GM12878 (cell line): ENCODE measurements around the gene VAV2. TPM values are rescaled to one million over a fixed set of nuclear protein-coding genes. Genes with fewer than 3 reads are reported as not detected.

Experiments used
- ATAC-seq: fragments of 200-7000 bp; cut with Tn5 transposase; 3 replicates; pipeline ENCODE4 v1.9.1; 2020; ENCODE audit warnings: mild to moderate bottlenecking, moderate library complexity
- BruUV-seq: library from RNA; stranded (reverse); fragments of 400-500 nt; replicated peaks from 2 replicates; lab custom pipeline; 2021; lab: Mats Ljungman, UMichigan
- CTCF ChIA-PET: fragments of 300-600 bp; sonication (Branson Sonifier 250); formaldehyde crosslinking; extraction: SDS; loops from one replicate; lab custom pipeline; 2021; ENCODE audit warnings: inconsistent platforms; lab: Yijun Ruan, JAX
- POLR2A ChIA-PET: fragments of 350-600 bp; formaldehyde crosslinking; extraction: SDS; loops from one replicate; lab custom pipeline; 2021; ENCODE audit warnings: inconsistent platforms; lab: Charles Lee
- RAD21 ChIA-PET: fragments of 300-600 bp; sonication (Branson Sonifier 250); formaldehyde crosslinking; loops from one replicate; lab custom pipeline; 2023; ENCODE audit warnings: antibody characterized with exemption; ENCODE audit not compliant: unreplicated experiment; lab: Charles Lee
- SMC1A ChIA-PET: fragments of 300-600 bp; sonication (Branson Sonifier 250); formaldehyde crosslinking; loops from one replicate; lab custom pipeline; 2023; ENCODE audit not compliant: unreplicated experiment, uncharacterized antibody; lab: Charles Lee
- DNase-seq: peaks from one replicate; pipeline ENCODE4 v3.0.0-alpha.2; 2011; ENCODE audit warnings: low read depth, low spot score
- FAIRE-seq: peaks from 3 replicates; lab custom pipeline; 2011; peaks lifted over from hg19 to GRCh38; lab: Jason Lieb, UNC
- H2AFZ ChIP-seq: 2 replicates; pipeline ENCODE4 v1.6.0; 2011; ENCODE audit warnings: low read depth, low read length, control low read depth; ENCODE audit not compliant: control insufficient read depth
- H3K27ac ChIP-seq: 2 replicates; pipeline ENCODE4 v1.5.1; 2011; ENCODE audit warnings: control low read depth; ENCODE audit not compliant: control insufficient read depth, insufficient read depth
- H3K27me3 ChIP-seq, 2 experiments: replicated peaks in 1 of 2; 2 replicates each; pipeline versions ENCODE4 v1.6.0 to v1.6.1; 2011; ENCODE audit warnings: low read length in 1 of 2; ENCODE audit not compliant: control insufficient read depth in 2 of 2, insufficient read depth in 2 of 2
- H3K36me3 ChIP-seq, 2 experiments: 2 replicates each; pipeline ENCODE4 v1.5.1; 2011; ENCODE audit warnings: low read length in 1 of 2; ENCODE audit not compliant: control insufficient read depth in 2 of 2, insufficient read depth in 2 of 2
- H3K4me1 ChIP-seq: 2 replicates; pipeline ENCODE4 v1.6.1; 2011; ENCODE audit warnings: mild to moderate bottlenecking, low read length, moderate library complexity, mixed read lengths; ENCODE audit not compliant: control insufficient read depth, insufficient read depth
- H3K4me2 ChIP-seq: 2 replicates; pipeline ENCODE4 v1.6.0; 2011; ENCODE audit warnings: control low read depth; ENCODE audit not compliant: control insufficient read depth, insufficient read depth
- H3K4me3 ChIP-seq: fragments of 200-600 bp; sonication (generic); 2 replicates; pipeline ENCODE4 v1.5.1; 2016
- H3K79me2 ChIP-seq: 2 replicates; pipeline ENCODE4 v1.6.0; 2011; ENCODE audit warnings: low read length; ENCODE audit not compliant: control insufficient read depth, insufficient read depth
- H3K9ac ChIP-seq: 2 replicates; pipeline ENCODE4 v1.8.0; 2011; ENCODE audit warnings: low read length, control low read depth, mixed read lengths; ENCODE audit not compliant: control insufficient read depth, insufficient read depth
- H3K9me3 ChIP-seq: replicated peaks from 3 replicates; pipeline ENCODE4 v1.5.1; 2011; ENCODE audit warnings: mild to moderate bottlenecking, low read length; ENCODE audit not compliant: control insufficient read depth, insufficient read depth
- H4K20me1 ChIP-seq: 2 replicates; pipeline ENCODE4 v1.6.0; 2011; ENCODE audit not compliant: control insufficient read depth, insufficient read depth
- BCL11A ChIP-seq: IDR thresholded peaks from 2 replicates; pipeline ENCODE4 v1.6.1; 2011; ENCODE audit warnings: low read depth, low read length
- BRCA1 ChIP-seq: IDR thresholded peaks from 2 replicates; pipeline ENCODE4 v1.6.1; 2011; ENCODE audit warnings: low read depth, low read length, improper control_type of control experiment
- CBFB ChIP-seq: IDR thresholded peaks from 2 replicates; pipeline ENCODE4 v1.6.1; 2016; ENCODE audit warnings: antibody characterized with exemption, low read depth
- CBX3 ChIP-seq: fragments of 200-600 bp; sonication (generic); IDR thresholded peaks from 2 replicates; pipeline ENCODE4 v1.6.1; 2016; ENCODE audit warnings: low read depth, borderline replicate concordance
- EGR1 ChIP-seq, 2 experiments: IDR thresholded peaks; 1 replicate in 1 of 2; 2 replicates in 1 of 2; pipeline ENCODE4 v1.6.1; 2011 to 2012; ENCODE audit warnings: low read depth in 2 of 2, low read length in 2 of 2, borderline replicate concordance in 1 of 2, mild to moderate bottlenecking in 1 of 2, moderate library complexity in 1 of 2
- GATAD2B ChIP-seq: fragments of 450-650 bp; conservative IDR thresholded peaks from 2 replicates; pipeline ENCODE4 v1.6.1; 2017; ENCODE audit warnings: low read depth, mild to moderate bottlenecking, moderate library complexity
- PML ChIP-seq: IDR thresholded peaks from 2 replicates; pipeline ENCODE4 v1.6.1; 2012; ENCODE audit warnings: low read length, inconsistent platforms
- TBL1XR1 ChIP-seq: IDR thresholded peaks from 2 replicates; pipeline ENCODE4 v1.6.1; 2012; ENCODE audit warnings: low read depth, low read length, improper control_type of control experiment
- ZSCAN29 ChIP-seq: fragments of 450-650 bp; IDR thresholded peaks from 2 replicates; pipeline ENCODE4 v1.6.1; 2017; ENCODE audit warnings: mild to moderate bottlenecking, moderate library complexity
- WGBS: methylation state at CpG from one replicate; pipeline ENCODE4 v1.1.6; 2016; ENCODE audit warnings: low lambda C conversion rate; ENCODE audit not compliant: insufficient replicate concordance, insufficient coverage; ENCODE audit errors: missing lambda C conversion rate; 5-methylcytosine and 5-hydroxymethylcytosine counted together
- in situ Hi-C: fragments of 300-500 bp; cut with MboI; formaldehyde crosslinking; loops from 9 replicates; pipeline ENCODE4 v1.14.3; 2018; ENCODE audit warnings: mixed read lengths
- intact Hi-C: fragments of 100-400 bp; cut with micrococcal nuclease; formaldehyde crosslinking; loops from one replicate; pipeline ENCODE4 v1.14.2; 2022; ENCODE audit not compliant: unreplicated experiment
- polyA plus RNA-seq, 11 experiments: library from polyadenylated mRNA; depleted of rRNA in 4 of 11; unstranded in 6 of 11; stranded (reverse) in 5 of 11; fragments of >200 nt; fragmentation: Nextera tagmentation in 4 of 11; fragmentation: Illumina TruSeq in 1 of 11; extraction: Ambion mirVana in 4 of 11; extraction: Trizol in 1 of 11; gene quantifications; 1 replicate in 1 of 11; 2 replicates in 10 of 11; pipeline versions ENCODE4 v1.2.1 to v1.2.3, GENCODE V29; 2011 to 2016; ENCODE audit warnings: inconsistent platforms in 2 of 11, missing spikeins in 2 of 11, low read depth in 1 of 11
- total RNA-seq, 4 experiments: library from RNA; depleted of rRNA in 3 of 4; stranded (reverse); fragments of >200 nt in 3 of 4; fragmentation: Illumina TruSeq in 1 of 4; extraction: Trizol in 1 of 4; gene quantifications; 2 replicates each; pipeline versions ENCODE4 v1.2.1 to v1.2.3, GENCODE V29; 2013 to 2021
- TF ChIP-seq, protein P1 (sequence below): IDR thresholded peaks from 2 replicates; pipeline ENCODE4 v1.6.1; 2011; ENCODE audit warnings: low read depth, mild to moderate bottlenecking, low read length, moderate library complexity, borderline replicate concordance; ENCODE audit errors: extremely low read depth
- TF ChIP-seq, protein P2 (sequence below): fragments of 150-350 bp; IDR thresholded peaks from 2 replicates; pipeline ENCODE4 v1.6.1; 2014; ENCODE audit warnings: mild to moderate bottlenecking, low read depth, low read length

The VAV2 gene
- total and polyA plus RNA-seq, 10 of the 15 experiments (the other 5 are each of a cell fraction or from before 2014, with no cell fraction given): 0.13 to 43.9 (median 16.9) TPM

DNA sequence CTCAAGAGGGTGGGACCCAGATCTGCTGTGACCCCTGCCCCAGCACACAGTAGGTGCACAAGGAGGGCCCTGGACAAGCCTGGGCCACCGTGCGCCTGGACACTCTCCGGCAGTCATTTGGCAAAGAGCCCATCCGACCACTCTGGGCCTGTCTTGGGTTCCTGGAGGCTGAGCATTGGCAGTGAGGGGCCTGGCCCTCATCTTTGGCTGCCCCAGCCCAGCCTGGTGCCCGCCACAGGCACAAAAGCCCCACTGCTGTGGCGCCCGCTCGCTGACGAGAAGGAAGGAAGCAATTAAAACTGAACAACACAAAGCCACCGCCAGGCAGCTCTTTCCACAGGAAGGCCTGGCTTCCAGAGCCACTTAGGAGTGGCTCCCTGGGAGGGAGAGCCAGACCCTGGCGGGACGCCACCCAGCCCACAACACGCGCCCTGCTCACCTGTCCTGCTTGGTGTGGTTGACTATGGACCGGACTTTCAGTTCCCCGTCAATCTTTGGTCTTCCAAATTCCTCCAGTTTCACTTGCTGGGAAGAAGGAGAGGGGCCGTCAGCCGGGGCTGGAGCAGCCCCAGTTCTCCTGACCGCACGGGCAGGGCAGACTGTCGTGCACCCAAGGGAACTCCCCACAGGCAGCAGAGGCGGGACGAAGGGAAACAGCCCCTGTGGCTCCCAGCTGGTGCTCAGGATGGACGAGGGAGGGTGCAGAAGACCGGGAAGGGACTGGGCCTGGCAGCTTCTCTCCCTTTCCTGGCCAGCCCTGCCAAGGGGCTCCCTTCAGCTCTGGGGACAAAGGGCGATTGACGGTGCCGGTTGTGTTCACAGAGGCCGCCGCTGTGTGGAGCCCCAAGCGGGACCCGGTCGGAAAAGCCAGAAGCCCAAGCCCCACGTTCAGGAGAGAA, 203.1 kb downstream of the VAV2 start:
- intact Hi-C loops (no loop called here), in situ Hi-C loops (loop anchor here (5.0 kb wide), 1 partner anchor 203 kb away; the partner anchor contains the start of gene VAV2)
- Histone ChIP-seq H3K4me1 (peaks cover 46% of the 10 kb centered on the region), H2AFZ (no peak overlapping the region), H4K20me1 (no peaks in the 10 kb centered on the region), H3K4me3 (no peak overlapping the region), H3K9me3 (no peaks in the 10 kb centered on the region), H3K79me2 (no peaks in the 10 kb centered on the region; the same call in 1 of the 2 replicates), H3K9ac (no peak overlapping the region), H3K4me2 (no peak overlapping the region), H3K27me3 (no peaks in the 10 kb centered on the region), H3K36me3 (peaks cover 10 to 19% of the 10 kb centered on the region in 2 experiments; a peak in 3 of 4 replicates), H3K27ac (no peak overlapping the region)
- TF ChIP-seq CBFB (no peak), PML (no peak)
- POLR2A ChIA-PET: no interaction called here
- RAD21 ChIA-PET: interaction anchor here (0.8 to 3.0 kb wide), 2 partner anchors 205 kb away, joined by 3 to 32 read pairs; no protein-coding TSS in a partner anchor
- SMC1A ChIA-PET: no interaction called here
- FAIRE-seq (no peak), ATAC-seq (no peak), DNase-seq (no peak)
- CTCF ChIA-PET: interaction anchor here (0.8 to 2.8 kb wide), 4 partner anchors 8 to 309 kb away, joined by 3 to 19 read pairs (median 3); no protein-coding TSS in a partner anchor
- whole genome bisulfite sequencing: 82% methylated on average over 28 of the region's 34 CpGs
- BruUV-seq: no TSS peak

DNA sequence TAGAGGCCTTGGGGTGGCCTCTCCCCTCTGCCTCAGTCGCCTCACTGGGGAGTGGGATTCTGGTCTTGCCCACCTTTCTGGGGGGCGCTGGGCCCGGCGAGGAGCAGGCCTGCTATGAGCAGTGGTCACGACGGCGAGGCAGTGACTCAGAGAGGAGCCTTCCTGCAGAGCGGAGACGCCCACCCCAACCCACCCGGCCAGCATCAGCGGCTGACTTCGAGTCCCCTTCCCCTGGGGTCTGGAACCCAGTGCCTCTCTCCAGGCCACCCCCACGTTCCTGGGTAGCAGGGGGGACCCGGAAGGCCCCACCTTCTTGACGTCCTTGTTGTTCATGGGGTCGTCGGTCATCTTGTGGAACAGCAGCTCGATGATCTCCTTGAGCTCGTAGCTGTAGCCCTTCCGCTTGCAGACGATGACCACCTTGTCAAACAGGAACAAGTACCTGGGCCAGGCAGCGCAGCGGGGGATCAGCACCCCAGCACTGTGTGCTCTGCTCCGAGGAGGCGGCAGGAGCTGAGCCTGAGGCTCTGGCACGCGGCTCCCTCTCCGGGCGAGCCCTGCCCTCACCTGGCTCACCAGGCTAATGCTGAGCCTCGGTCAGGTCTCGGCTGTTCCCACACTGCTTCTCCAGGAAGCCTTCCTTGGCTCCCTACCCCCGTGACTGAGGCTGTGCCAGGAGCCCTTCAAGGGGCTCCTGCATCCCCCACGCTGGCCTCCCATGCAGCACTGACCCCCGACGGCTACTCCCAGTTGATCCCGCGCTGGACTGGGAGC, 203.9 kb downstream of the VAV2 start:
- RAD21 ChIA-PET: interaction anchor here (0.6 to 3.0 kb wide), 5 partner anchors 53 to 644 kb away, joined by 3 to 32 read pairs (median 4); no protein-coding TSS in a partner anchor
- Histone ChIP-seq H3K4me1 (peaks cover 39% of the 10 kb centered on the region), H3K27me3 (no peaks in the 10 kb centered on the region), H3K27ac (no peak overlapping the region), H3K79me2 (no peaks in the 10 kb centered on the region; the same call in 1 of the 2 replicates), H4K20me1 (no peaks in the 10 kb centered on the region), H3K9me3 (no peaks in the 10 kb centered on the region), H3K9ac (no peak overlapping the region), H3K4me2 (peak overlapping the region; percentile 30; the same call in 1 of the 2 replicates), H3K36me3 (peaks cover 10 to 22% of the 10 kb centered on the region in 2 experiments; a peak in 3 of 4 replicates), H2AFZ (no peak overlapping the region), H3K4me3 (no peak overlapping the region)
- POLR2A ChIA-PET: interaction anchor here (1.3 kb wide), 1 partner anchor 206 kb away, joined by 4 read pairs; no protein-coding TSS in a partner anchor
- FAIRE-seq (no peak), ATAC-seq (no peak), DNase-seq (no peak)
- SMC1A ChIA-PET: interaction anchor here (1.4 to 1.7 kb wide), 2 partner anchors 205 to 207 kb away, joined by 6 to 7 read pairs; no protein-coding TSS in a partner anchor
- no TSS peak for BruUV-seq
- WGBS: 85% methylated on average over 37 of the region's 37 CpGs
- in situ Hi-C loops: loop anchor here (5.0 kb wide), 1 partner anchor 204 kb away; the partner anchor contains the start of gene VAV2
- CTCF ChIA-PET: interaction anchor here (0.8 to 2.5 kb wide), 4 partner anchors 7 to 310 kb away, joined by 3 to 18 read pairs (median 4); no protein-coding TSS in a partner anchor
- intact Hi-C loops: no loop called here
- no peak for TF ChIP-seq GATAD2B
- TF ChIP-seq CBFB: no peak
- no peak for TF ChIP-seq CBX3
- TF ChIP-seq TBL1XR1: no peak
- no peak for TF ChIP-seq EGR1 (IDR thresholded peaks at IDR 0.05; ENCODE audit: borderline replicate concordance in 1 of 2, low read depth in 2 of 2, low read length in 2 of 2)
- TF ChIP-seq BRCA1: no peak
- TF ChIP-seq, protein P1, sequence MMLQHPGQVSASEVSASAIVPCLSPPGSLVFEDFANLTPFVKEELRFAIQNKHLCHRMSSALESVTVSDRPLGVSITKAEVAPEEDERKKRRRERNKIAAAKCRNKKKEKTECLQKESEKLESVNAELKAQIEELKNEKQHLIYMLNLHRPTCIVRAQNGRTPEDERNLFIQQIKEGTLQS: no peak
- TF ChIP-seq BCL11A: no peak
- TF ChIP-seq ZSCAN29: no peak
- TF ChIP-seq, protein P2, sequence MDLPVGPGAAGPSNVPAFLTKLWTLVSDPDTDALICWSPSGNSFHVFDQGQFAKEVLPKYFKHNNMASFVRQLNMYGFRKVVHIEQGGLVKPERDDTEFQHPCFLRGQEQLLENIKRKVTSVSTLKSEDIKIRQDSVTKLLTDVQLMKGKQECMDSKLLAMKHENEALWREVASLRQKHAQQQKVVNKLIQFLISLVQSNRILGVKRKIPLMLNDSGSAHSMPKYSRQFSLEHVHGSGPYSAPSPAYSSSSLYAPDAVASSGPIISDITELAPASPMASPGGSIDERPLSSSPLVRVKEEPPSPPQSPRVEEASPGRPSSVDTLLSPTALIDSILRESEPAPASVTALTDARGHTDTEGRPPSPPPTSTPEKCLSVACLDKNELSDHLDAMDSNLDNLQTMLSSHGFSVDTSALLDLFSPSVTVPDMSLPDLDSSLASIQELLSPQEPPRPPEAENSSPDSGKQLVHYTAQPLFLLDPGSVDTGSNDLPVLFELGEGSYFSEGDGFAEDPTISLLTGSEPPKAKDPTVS: no peak
